ENCODE results near the gene TBX1. TPM values are rescaled to one million over a fixed set of nuclear protein-coding genes. Genes with fewer than 3 reads are reported as not detected.

Gene TBX1
- total RNA-seq, 1 donor from 2014 or later, result 3.4 TPM

GRCh38 chr22:19802894-19803735 is 42.5 kb downstream of the TBX1 start:
- no peaks in the 10 kb centered on the region for H3K36me3 Mint-ChIP-seq
- H3K4me1 Mint-ChIP-seq (ENCODE audit: unreplicated experiment), result peaks cover 22% of the 10 kb centered on the region
- H3K4me3 Mint-ChIP-seq, result no peak overlapping the region
- H3K27me3 Mint-ChIP-seq, result no peaks in the 10 kb centered on the region
- no peak for DNase-seq (ENCODE audit: extremely low spot score, unreplicated experiment)
- H3K9me3 Mint-ChIP-seq, result no peaks in the 10 kb centered on the region
- no peak for TF ChIP-seq CTCF (conservative IDR thresholded peaks at IDR 0.05)
- no peak overlapping the region for H3K27ac Mint-ChIP-seq

GRCh38 chr22:19803736-19804267 is 43.2 kb downstream of the TBX1 start:
- no peak overlapping the region for H3K4me3 Mint-ChIP-seq
- H3K27ac Mint-ChIP-seq, result no peak overlapping the region
- peaks cover 22% of the 10 kb centered on the region for H3K4me1 Mint-ChIP-seq (ENCODE audit: unreplicated experiment)
- no peaks in the 10 kb centered on the region for H3K36me3 Mint-ChIP-seq
- no peaks in the 10 kb centered on the region for H3K27me3 Mint-ChIP-seq
- H3K9me3 Mint-ChIP-seq, result no peaks in the 10 kb centered on the region
- TF ChIP-seq CTCF (conservative IDR thresholded peaks at IDR 0.05), result no peak
- no peak for DNase-seq (ENCODE audit: extremely low spot score, unreplicated experiment)

GRCh38 chr22:19805821-19806212 is 45.2 kb downstream of the TBX1 start:
- no peak for TF ChIP-seq CTCF (conservative IDR thresholded peaks at IDR 0.05)
- H3K27me3 Mint-ChIP-seq, result no peaks in the 10 kb centered on the region
- no peak overlapping the region for H3K27ac Mint-ChIP-seq
- peaks cover 17% of the 10 kb centered on the region for H3K4me1 Mint-ChIP-seq (ENCODE audit: unreplicated experiment)
- no peaks in the 10 kb centered on the region for H3K36me3 Mint-ChIP-seq
- no peak for DNase-seq (ENCODE audit: extremely low spot score, unreplicated experiment)
- no peaks in the 10 kb centered on the region for H3K9me3 Mint-ChIP-seq
- no peak overlapping the region for H3K4me3 Mint-ChIP-seq

- H3K36me3 Mint-ChIP-seq, result no peaks in the 10 kb centered on the region
- peaks cover 17% of the 10 kb centered on the region for H3K4me1 Mint-ChIP-seq (ENCODE audit: unreplicated experiment)
- peak overlapping the region; percentile 72 for H3K27ac Mint-ChIP-seq
- no peaks in the 10 kb centered on the region for H3K9me3 Mint-ChIP-seq
- no peaks in the 10 kb centered on the region for H3K27me3 Mint-ChIP-seq
- no peak for DNase-seq (ENCODE audit: extremely low spot score, unreplicated experiment)
- H3K4me3 Mint-ChIP-seq, result no peak overlapping the region
- TF ChIP-seq CTCF (conservative IDR thresholded peaks at IDR 0.05), result no peak
Measured at GRCh38 chr22:19806213-19807160, 45.9 kb downstream of the TBX1 start.

- Mint-ChIP-seq H3K27me3 (no peaks in the 10 kb centered on the region), H3K4me1 (ENCODE audit: unreplicated experiment) (peaks cover 10% of the 10 kb centered on the region), H3K36me3 (no peaks in the 10 kb centered on the region), H3K4me3 (no peak overlapping the region), H3K27ac (peak overlapping the region; percentile 72), H3K9me3 (no peaks in the 10 kb centered on the region)
- DNase-seq (ENCODE audit: extremely low spot score, unreplicated experiment), result no peak
- no peak for TF ChIP-seq CTCF (conservative IDR thresholded peaks at IDR 0.05)
Measured at GRCh38 chr22:19807161-19807913, 46.8 kb downstream of the TBX1 start.
